Measurements from ENCODE around the gene TBC1D1. TPM values are rescaled to one million over a fixed set of nuclear protein-coding genes. Genes with fewer than 3 reads are reported as not detected.
A peak's percentile ranks its signal among the peaks of the same experiment; 100 is the strongest.

The TBC1D1 gene
- total and polyA plus RNA-seq, 4 experiments from 2014 or later: 15.3 to 46.7 (median 34.3) TPM

DNA sequence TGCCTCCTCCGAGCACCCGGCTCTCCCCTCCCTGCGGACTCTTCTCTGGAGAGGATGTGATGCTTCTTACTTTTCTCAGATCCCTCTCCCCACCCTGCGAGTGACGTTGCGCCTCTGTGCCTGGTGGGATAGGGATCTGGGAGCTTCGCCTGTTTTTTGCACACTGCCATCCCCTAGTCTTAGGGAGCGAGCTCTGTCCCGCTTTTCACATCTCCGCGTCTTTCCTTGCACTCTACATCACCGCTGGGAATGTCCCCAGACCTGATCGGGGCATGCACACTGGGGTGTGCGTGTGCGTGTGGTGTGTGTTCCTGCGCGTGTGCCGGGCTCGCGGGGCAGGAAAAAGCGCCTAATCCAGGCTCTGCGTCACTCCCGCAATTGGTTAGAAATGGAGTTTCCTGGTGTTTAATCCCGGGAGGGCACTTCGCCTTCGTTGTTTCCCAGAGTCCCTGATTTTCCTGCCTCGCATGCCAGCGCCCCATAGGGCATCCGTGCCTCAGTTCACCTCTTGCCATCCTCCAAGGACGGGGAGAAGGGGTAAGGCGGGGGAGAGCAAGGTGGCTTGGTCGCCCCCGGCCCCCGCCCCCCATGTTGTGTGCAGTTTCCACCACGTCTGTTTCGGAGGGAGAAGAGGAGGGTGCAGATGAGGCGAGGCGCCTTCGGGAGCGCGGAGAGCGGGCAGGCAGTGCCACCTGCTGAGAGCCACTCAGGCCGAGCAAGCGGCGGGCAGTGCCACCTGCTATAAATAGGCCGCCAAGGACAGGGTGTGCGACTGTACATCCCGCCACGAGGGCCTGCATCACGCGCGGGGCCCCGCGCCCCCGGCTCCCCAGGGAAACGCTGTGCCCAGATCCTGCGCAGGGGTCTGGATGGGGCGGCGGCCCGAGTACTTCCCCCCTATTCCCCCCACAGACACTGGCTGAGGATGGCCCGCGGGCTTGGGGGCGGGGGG, 759 bp upstream of the TBC1D1 start:
- Histone ChIP-seq H3K27ac (ENCODE audit: low read depth, low read length) (peak overlapping the region; percentile 61), H3K9me3 (ENCODE audit: control insufficient read depth in 1 of 2, low read length in 2 of 2) (no peaks in the 10 kb centered on the region), H3K4me1 (ENCODE audit: insufficient read depth, low read length) (peaks cover 27% of the 10 kb centered on the region), H3K27me3 (ENCODE audit: insufficient read depth, low read length) (no peaks in the 10 kb centered on the region), H3K4me3 (ENCODE audit: low read length in 2 of 2) (peak overlapping the region; percentile 11 to 69), H3K36me3 (ENCODE audit: insufficient read depth, low read length) (no peaks in the 10 kb centered on the region)
- Mint-ChIP-seq H3K4me3 (peak overlapping the region; percentile 48 to 93 (median 72)), H3K27ac (peak overlapping the region in 5 of 7 donors; percentile 18 to 87 (median 38)), H3K36me3 (peaks cover 0 to 4% of the 10 kb centered on the region in 2 donors), H3K27me3 (no peaks in the 10 kb centered on the region), H3K9me3 (no peaks in the 10 kb centered on the region), H3K4me1 (peaks cover 16 to 34% (median 29%) of the 10 kb centered on the region in 4 donors)
- ChIA-PET POLR2A (ENCODE audit: partially characterized antibody) (interaction anchor here (1.0 to 4.4 kb wide), 4 partner anchors 47 to 145 kb away, joined by 3 to 39 read pairs (median 13); partner anchors contain the start of gene PGM2), CTCF (ENCODE audit: partially characterized antibody) (interaction anchor here (1.1 to 3.5 kb wide), 2 partner anchors 86 to 88 kb away, joined by 3 to 17 read pairs; no protein-coding TSS in a partner anchor)
- intact Hi-C loops (cut with micrococcal nuclease): loop anchor here (2.0 to 5.0 kb wide), 3 partner anchors 87 to 242 kb away; no protein-coding TSS in a partner anchor
- DNase-seq: peak; percentile 14 to 46 (median 26)

DNA sequence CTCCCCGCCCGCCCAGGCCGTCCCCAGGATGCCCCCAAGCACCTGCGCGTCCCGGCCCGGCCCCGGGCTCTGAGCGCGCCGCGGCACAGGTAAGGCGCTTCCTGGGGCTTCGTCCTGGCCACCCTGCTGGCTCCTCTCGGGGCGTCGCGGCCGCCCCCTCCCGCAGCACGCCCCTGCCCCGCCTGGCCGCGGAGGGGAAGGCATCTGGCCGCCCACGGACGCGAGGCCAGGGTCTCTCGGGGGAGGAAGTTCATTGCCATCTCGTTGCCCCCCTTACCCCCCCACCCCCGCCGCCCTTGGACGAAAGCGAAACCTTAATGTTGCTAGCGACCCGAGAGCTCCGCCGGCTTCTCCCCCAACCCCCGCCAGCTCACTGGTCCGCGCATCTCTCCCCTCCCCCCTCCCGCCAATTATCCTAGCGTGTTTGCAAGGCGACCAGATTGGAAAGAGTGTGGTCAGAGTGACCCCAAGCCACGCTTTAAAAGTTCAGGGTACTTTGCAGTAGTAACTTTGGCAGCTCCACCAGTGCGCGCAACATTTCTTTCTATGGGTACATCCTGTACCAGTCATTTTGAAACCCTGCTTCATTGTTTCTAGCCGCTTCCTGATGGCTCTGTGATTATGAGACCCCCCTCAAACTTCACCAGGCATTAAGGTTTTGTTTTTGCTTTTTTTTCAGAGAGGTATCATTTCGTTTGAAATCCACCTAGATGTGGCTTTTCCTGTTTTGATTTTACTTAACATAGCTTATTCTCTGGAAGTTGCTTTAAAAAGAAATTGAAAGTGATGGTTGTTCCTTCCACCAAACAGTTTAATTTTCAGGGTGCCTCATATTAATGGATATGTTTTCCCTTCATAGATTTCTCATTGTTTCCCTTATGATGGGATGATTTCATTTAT, 626 bp downstream of the TBC1D1 start:
- H3K9me3 ChIP-seq (ENCODE audit: control insufficient read depth in 1 of 2, low read length in 2 of 2): no peaks in the 10 kb centered on the region
- no peaks in the 10 kb centered on the region for H3K36me3 ChIP-seq (ENCODE audit: insufficient read depth, low read length)
- peak overlapping the region; percentile 90 to 98 (median 96) for H3K27ac Mint-ChIP-seq
- H3K4me1 ChIP-seq (ENCODE audit: insufficient read depth, low read length): peaks cover 33% of the 10 kb centered on the region
- intact Hi-C loops (cut with micrococcal nuclease): loop anchor here (1.0 to 5.0 kb wide), 6 partner anchors 65 to 241 kb away; partner anchors contain the start of genes PGM2 and RELL1
- peak overlapping the region; percentile 93 to 99 (median 97) for H3K4me3 Mint-ChIP-seq
- peak overlapping the region; percentile 69 to 85 for H3K4me3 ChIP-seq (ENCODE audit: low read length in 2 of 2)
- peaks cover 20 to 47% (median 40%) of the 10 kb centered on the region in 4 donors for H3K4me1 Mint-ChIP-seq
- ChIA-PET POLR2A (ENCODE audit: partially characterized antibody) (interaction anchor here (0.7 to 4.4 kb wide), 8 partner anchors 25 to 1648 kb away, joined by 3 to 39 read pairs (median 4); partner anchors contain the start of gene PGM2), CTCF (ENCODE audit: partially characterized antibody) (interaction anchor here (0.6 to 3.5 kb wide), 6 partner anchors 65 to 287 kb away, joined by 3 to 17 read pairs (median 4); partner anchors contain the start of gene PGM2)
- no peaks in the 10 kb centered on the region for H3K27me3 ChIP-seq (ENCODE audit: insufficient read depth, low read length)
- no peaks in the 10 kb centered on the region for H3K27me3 Mint-ChIP-seq
- DNase-seq: peak; percentile 54 to 72 (median 65)
- H3K27ac ChIP-seq (ENCODE audit: low read depth, low read length): peak overlapping the region; percentile 61
- no peaks in the 10 kb centered on the region for H3K9me3 Mint-ChIP-seq
- peaks cover 0 to 7% of the 10 kb centered on the region in 2 donors for H3K36me3 Mint-ChIP-seq

DNA sequence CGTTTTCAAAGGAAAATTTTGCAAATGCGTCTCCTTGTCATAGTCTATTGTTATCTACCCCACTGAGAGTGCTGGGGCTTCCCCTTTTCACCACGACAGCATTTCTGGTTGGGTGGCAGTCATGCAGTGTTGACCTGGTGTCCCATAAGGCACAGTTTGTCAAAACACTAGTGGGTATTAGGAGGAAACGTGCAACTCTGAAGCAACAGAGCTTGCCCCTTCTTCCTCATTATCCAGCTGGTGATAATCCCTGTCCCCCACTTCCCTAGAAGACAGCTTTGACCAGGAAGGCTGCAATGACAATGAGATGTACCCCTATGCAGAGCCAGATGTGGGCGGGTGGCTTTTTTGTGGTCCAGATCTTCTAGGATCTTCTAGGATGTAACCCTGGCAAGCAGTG, 1.8 kb downstream of the TBC1D1 start:
- ChIA-PET POLR2A (ENCODE audit: partially characterized antibody) (interaction anchor here (0.7 to 4.4 kb wide), 3 partner anchors 67 to 1649 kb away, joined by 7 to 39 read pairs (median 23); partner anchors contain the start of gene PGM2), CTCF (ENCODE audit: partially characterized antibody) (interaction anchor here (1.4 kb wide), 1 partner anchor 85 kb away, joined by 3 read pairs; no protein-coding TSS in a partner anchor)
- Histone ChIP-seq H3K36me3 (ENCODE audit: insufficient read depth, low read length) (no peaks in the 10 kb centered on the region), H3K27ac (ENCODE audit: low read depth, low read length) (peak overlapping the region; percentile 61), H3K27me3 (ENCODE audit: insufficient read depth, low read length) (no peaks in the 10 kb centered on the region), H3K4me3 (ENCODE audit: low read length in 2 of 2) (peak overlapping the region; percentile 26 to 69), H3K4me1 (ENCODE audit: insufficient read depth, low read length) (peaks cover 40% of the 10 kb centered on the region), H3K9me3 (ENCODE audit: control insufficient read depth in 1 of 2, low read length in 2 of 2) (no peaks in the 10 kb centered on the region)
- Mint-ChIP-seq H3K27ac (peak overlapping the region; percentile 54 to 98 (median 96)), H3K27me3 (no peaks in the 10 kb centered on the region), H3K4me3 (peak overlapping the region; percentile 93 to 99 (median 97)), H3K9me3 (no peaks in the 10 kb centered on the region), H3K36me3 (peaks cover 0 to 7% of the 10 kb centered on the region in 2 donors), H3K4me1 (peaks cover 23 to 56% (median 48%) of the 10 kb centered on the region in 4 donors)
- DNase-seq: peak; percentile 36 to 74 (median 37)
- intact Hi-C loops (cut with micrococcal nuclease): loop anchor here (5.0 kb wide), 2 partner anchors 145 to 240 kb away; no protein-coding TSS in a partner anchor

DNA sequence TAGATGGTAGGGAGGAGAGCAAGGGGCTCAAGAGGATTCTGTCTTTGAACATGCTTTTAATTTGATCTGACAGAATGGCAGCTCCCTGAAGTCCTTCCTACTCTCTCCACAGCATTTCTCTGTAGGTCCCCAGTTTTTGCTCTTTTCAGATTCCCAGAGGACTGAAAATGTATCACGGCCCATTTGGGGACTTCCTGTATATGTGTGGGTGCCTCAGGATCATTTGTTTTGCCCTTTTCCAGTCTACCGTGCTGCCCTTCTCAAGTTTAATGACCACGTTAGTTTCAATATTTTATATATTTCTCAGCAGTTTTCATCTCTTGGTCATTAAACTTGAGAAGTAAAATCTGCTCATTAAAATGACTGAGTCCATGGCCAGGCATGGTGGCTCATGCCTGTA, 2.3 kb downstream of the TBC1D1 start:
- no peaks in the 10 kb centered on the region for H3K36me3 ChIP-seq (ENCODE audit: insufficient read depth, low read length)

DNA sequence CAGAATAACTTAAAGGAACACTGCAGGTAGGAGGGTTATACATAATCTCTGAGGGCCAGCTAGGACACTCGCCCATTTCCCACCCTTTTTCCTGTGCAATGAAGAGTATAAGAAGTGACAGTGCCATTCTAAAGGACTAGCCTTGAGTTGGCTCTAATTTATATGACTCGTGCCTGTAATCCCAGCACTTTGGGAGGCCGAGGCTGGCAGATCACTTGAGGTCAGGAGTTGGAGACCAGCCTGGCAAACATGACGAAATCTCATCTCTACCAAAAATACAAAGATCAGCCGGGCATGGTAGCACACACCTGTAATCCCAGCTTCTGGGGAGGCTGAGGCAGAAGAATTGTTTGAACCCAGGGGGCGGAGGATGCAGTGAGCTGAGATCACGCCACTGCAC, 4.4 kb downstream of the TBC1D1 start:
- H3K27me3 ChIP-seq (ENCODE audit: insufficient read depth, low read length): no peaks in the 10 kb centered on the region
- H3K27ac ChIP-seq (ENCODE audit: low read depth, low read length): no peak overlapping the region
- no peak for DNase-seq
- H3K4me3 ChIP-seq (ENCODE audit: low read length in 2 of 2): no peak overlapping the region
- intact Hi-C loops (cut with micrococcal nuclease): no loop called here
- Mint-ChIP-seq H3K4me3 (no peak overlapping the region), H3K4me1 (peaks cover 28 to 71% (median 55%) of the 10 kb centered on the region in 4 donors), H3K9me3 (peaks cover 0 to 2% (median 0%) of the 10 kb centered on the region in 8 donors), H3K27me3 (no peaks in the 10 kb centered on the region), H3K36me3 (peaks cover 14% of the 10 kb centered on the region in 2 donors), H3K27ac (peak overlapping the region in 1 of 7 donors; percentile 72)
- H3K9me3 ChIP-seq (ENCODE audit: control insufficient read depth in 1 of 2, low read length in 2 of 2): no peaks in the 10 kb centered on the region
- peaks cover 34% of the 10 kb centered on the region for H3K4me1 ChIP-seq (ENCODE audit: insufficient read depth, low read length)
- CTCF ChIA-PET (ENCODE audit: partially characterized antibody): no interaction called here
- no peaks in the 10 kb centered on the region for H3K36me3 ChIP-seq (ENCODE audit: insufficient read depth, low read length)
- POLR2A ChIA-PET (ENCODE audit: partially characterized antibody): no interaction called here

More for the DNA sequence above, 2.3 kb downstream of the TBC1D1 start:
- Histone ChIP-seq H3K27me3 (ENCODE audit: insufficient read depth, low read length) (no peaks in the 10 kb centered on the region), H3K9me3 (ENCODE audit: control insufficient read depth in 1 of 2, low read length in 2 of 2) (no peaks in the 10 kb centered on the region), H3K27ac (ENCODE audit: low read depth, low read length) (peak overlapping the region; percentile 61), H3K4me1 (ENCODE audit: insufficient read depth, low read length) (peaks cover 40% of the 10 kb centered on the region), H3K4me3 (ENCODE audit: low read length in 2 of 2) (no peak overlapping the region)
- no peak for DNase-seq
- ChIA-PET CTCF (ENCODE audit: partially characterized antibody) (no interaction called here), POLR2A (ENCODE audit: partially characterized antibody) (interaction anchor here (3.2 to 4.4 kb wide), 2 partner anchors 68 to 84 kb away, joined by 23 to 39 read pairs; partner anchors contain the start of gene PGM2)
- Mint-ChIP-seq H3K4me3 (peak overlapping the region in 7 of 8 donors; percentile 96 to 99 (median 97)), H3K9me3 (no peaks in the 10 kb centered on the region), H3K36me3 (peaks cover 0 to 7% of the 10 kb centered on the region in 2 donors), H3K27ac (peak overlapping the region in 6 of 7 donors; percentile 57 to 98 (median 96)), H3K4me1 (peaks cover 23 to 57% (median 48%) of the 10 kb centered on the region in 4 donors), H3K27me3 (no peaks in the 10 kb centered on the region)
- intact Hi-C loops (cut with micrococcal nuclease): loop anchor here (5.0 kb wide), 2 partner anchors 144 to 239 kb away; no protein-coding TSS in a partner anchor

DNA sequence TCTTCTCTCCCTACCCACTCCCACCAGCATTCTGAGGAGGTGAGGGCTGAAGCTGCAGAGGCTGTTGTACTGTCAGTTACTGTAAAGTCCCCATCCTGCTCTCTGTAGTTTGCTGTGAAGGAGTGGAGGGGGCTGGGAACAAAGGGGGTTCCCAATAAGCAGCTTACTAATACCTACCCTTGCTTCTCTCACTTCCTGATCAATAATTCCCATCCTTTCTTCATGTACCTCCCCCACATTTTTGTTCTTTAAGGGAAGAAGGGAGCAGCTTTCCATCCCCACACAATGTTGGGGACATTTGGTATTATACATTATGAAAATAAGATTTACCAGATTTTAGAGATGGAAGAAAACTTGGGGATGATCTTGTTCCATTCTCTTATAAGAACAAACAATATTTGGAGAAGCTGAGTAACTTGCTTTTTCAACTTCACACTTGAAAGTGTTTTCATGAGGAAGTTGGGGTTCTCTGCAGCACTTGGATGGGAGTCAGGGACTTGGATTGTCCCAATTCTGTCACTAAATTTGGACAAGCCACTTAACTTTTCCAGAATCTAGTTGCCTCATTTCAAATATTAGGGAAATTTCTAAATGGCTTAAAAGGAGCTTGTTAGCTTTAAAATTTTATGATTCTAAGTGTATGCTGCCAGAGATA, 5.4 kb downstream of the TBC1D1 start:
- no peaks in the 10 kb centered on the region for H3K27me3 ChIP-seq (ENCODE audit: insufficient read depth, low read length)
- no peaks in the 10 kb centered on the region for H3K36me3 ChIP-seq (ENCODE audit: insufficient read depth, low read length)
- H3K9me3 ChIP-seq (ENCODE audit: control insufficient read depth in 1 of 2, low read length in 2 of 2): no peaks in the 10 kb centered on the region
- Mint-ChIP-seq H3K27ac (peak overlapping the region in 2 of 7 donors; percentile 5 to 29), H3K9me3 (peaks cover 0 to 2% (median 0%) of the 10 kb centered on the region in 8 donors), H3K4me1 (peaks cover 31 to 74% (median 59%) of the 10 kb centered on the region in 4 donors), H3K27me3 (no peaks in the 10 kb centered on the region), H3K4me3 (peak overlapping the region in 1 of 8 donors; percentile 7), H3K36me3 (peaks cover 18 to 19% of the 10 kb centered on the region in 2 donors)
- ChIA-PET POLR2A (ENCODE audit: partially characterized antibody) (interaction anchor here (0.8 to 1.6 kb wide), 3 partner anchors 9 to 70 kb away, joined by 4 to 6 read pairs (median 5); partner anchors contain the start of gene PGM2), CTCF (ENCODE audit: partially characterized antibody) (interaction anchor here (0.5 to 1.0 kb wide), 2 partner anchors 22 to 131 kb away, joined by 3 read pairs; no protein-coding TSS in a partner anchor)
- DNase-seq: no peak
- peaks cover 33% of the 10 kb centered on the region for H3K4me1 ChIP-seq (ENCODE audit: insufficient read depth, low read length)
- no peak overlapping the region for H3K27ac ChIP-seq (ENCODE audit: low read depth, low read length)
- H3K4me3 ChIP-seq (ENCODE audit: low read length in 2 of 2): no peak overlapping the region
- intact Hi-C loops (cut with micrococcal nuclease): no loop called here

Data from CD4-positive, alpha-beta memory T cell (primary cell).